ENCODE measurements around the gene PDZD4. TPM values are rescaled to one million over a fixed set of nuclear protein-coding genes. Genes with fewer than 3 reads are reported as not detected.

Gene PDZD4
- total and polyA plus RNA-seq, 2 of the 4 experiments (the other 2 are of a cell fraction) = under 0.01 to 0.38 TPM

DNA sequence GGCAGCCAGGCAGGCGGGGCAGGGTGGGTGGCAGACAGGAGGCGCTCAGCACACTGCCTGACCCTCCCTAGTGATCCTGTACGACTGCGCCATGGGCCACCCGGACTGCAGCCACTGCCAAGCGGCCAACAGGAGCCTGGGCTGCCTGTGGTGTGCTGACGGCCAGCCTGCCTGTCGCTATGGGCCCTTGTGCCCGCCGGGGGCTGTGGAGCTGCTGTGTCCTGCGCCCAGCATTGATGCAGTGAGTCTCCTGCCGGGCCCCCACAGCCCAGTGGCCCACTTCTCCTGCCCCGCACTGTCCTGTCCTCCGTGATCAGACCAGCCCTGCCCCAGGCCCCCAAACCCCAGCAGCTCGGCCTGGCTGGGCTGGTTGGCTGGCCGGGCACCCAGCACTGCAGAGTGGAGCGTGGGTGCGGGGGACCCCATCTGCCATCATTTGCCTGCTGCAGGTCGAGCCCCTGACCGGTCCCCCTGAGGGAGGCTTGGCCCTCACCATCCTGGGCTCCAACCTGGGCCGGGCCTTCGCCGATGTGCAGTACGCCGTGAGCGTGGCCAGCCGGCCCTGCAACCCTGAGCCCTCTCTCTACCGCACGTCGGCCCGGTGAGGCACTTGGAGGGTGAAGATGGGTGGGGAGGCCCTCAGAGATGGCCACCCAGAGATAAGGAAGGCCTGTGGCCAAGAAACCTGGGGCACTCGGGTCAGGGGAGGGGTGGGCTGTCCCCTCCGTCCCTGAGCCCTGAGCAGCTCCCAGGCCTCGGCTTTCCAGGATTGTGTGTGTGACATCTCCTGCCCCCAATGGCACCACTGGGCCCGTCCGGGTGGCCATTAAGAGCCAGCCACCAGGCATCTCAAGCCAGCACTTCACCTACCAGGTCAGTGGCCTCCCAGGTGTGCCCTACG, 58.7 kb downstream of the PDZD4 start:
- Histone ChIP-seq H2AK5ac (ENCODE audit: low read depth, low read length) (no peak overlapping the region), H4K5ac (ENCODE audit: low read depth, low read length) (no peak overlapping the region), H3K36me3 (ENCODE audit: control insufficient read depth, insufficient read depth, low read length) (peaks cover 2% of the 10 kb centered on the region; the same call in 1 of the 2 replicates), H2AFZ (replicated peaks; ENCODE audit: low read length, poor library complexity) (no peak overlapping the region), H3K4me1 (ENCODE audit: control insufficient read depth, insufficient read depth, low read length) (peaks cover 2% of the 10 kb centered on the region), H4K91ac (ENCODE audit: insufficient read depth, low read depth, low read length) (no peak overlapping the region), H3K23ac (ENCODE audit: low read depth, low read length) (no peak overlapping the region), H3K27ac (ENCODE audit: insufficient read depth, low read length) (no peak overlapping the region), H2BK15ac (ENCODE audit: low read depth, low read length) (no peak overlapping the region), H3K14ac (replicated peaks; ENCODE audit: low read depth, low read length) (no peak overlapping the region), H3K4me3 (ENCODE audit: insufficient read depth, low read depth, low read length) (no peak overlapping the region), H3K9ac (ENCODE audit: low read depth, low read length) (no peak overlapping the region), H2BK120ac (ENCODE audit: low read depth, low read length) (no peak overlapping the region), H3K79me1 (ENCODE audit: low read depth in 1 of 2, low read length in 2 of 2) (no peaks in the 10 kb centered on the region), H3K4ac (ENCODE audit: low read depth, low read length) (no peak overlapping the region), H3K9me1 (ENCODE audit: insufficient read depth, low read length) (no peaks in the 10 kb centered on the region), H3K18ac (ENCODE audit: low read depth, low read length) (no peak overlapping the region), H2BK5ac (ENCODE audit: low read depth, low read length, poor library complexity, severe bottlenecking) (no peak overlapping the region), H4K8ac (ENCODE audit: low read depth in 2 of 2, low read length in 2 of 2) (no peak overlapping the region), H3K27me3 (ENCODE audit: control insufficient read depth, insufficient read depth, low read length) (no peaks in the 10 kb centered on the region), H3K56ac (ENCODE audit: extremely low read depth, insufficient read depth, low read length) (no peak overlapping the region), H3K4me2 (ENCODE audit: low read depth, low read length) (no peak overlapping the region), H2BK20ac (ENCODE audit: low read depth, low read length) (no peak overlapping the region), H2AK9ac (replicated peaks; ENCODE audit: low read depth, low read length, poor library complexity) (no peak overlapping the region), H3K9me3 (ENCODE audit: control insufficient read depth, insufficient read depth, low read length) (no peaks in the 10 kb centered on the region; the same call in 1 of the 2 replicates), H4K20me1 (ENCODE audit: insufficient read depth, low read length) (no peaks in the 10 kb centered on the region)
- dilution Hi-C loops (cut with HindIII; ENCODE audit: low sequenced_read_pairs, unreplicated experiment) = no loop called here
- BruUV-seq (replicated peaks) = no TSS peak
- DNase-seq = no peak
- WGBS, 2 experiments (ENCODE audit: extremely low coverage in 2 of 2, insufficient read length in 1 of 2) = 85% methylated on average over 8 of the region's 37 CpGs; no CpG with 5 or more reads in 1 of the 2 experiments
- ATAC-seq (ENCODE audit: low read depth) = no peak
- in situ Hi-C loops (cut with MboI; ENCODE audit: low sequenced_read_pairs) = no loop called here
- ChIA-PET POLR2A (ENCODE audit: unreplicated experiment) (no interaction called here), CTCF (no interaction called here)
- intact Hi-C loops (cut with micrococcal nuclease) = no loop called here
- no peak for TF ChIP-seq MAFK (IDR thresholded peaks at IDR 0.05; ENCODE audit: low read depth, low read length)
- TF ChIP-seq NFE2L2 (IDR thresholded peaks at IDR 0.05; ENCODE audit: low read depth, low read length) = no peak
- no peak for TF ChIP-seq RAD21 (IDR thresholded peaks at IDR 0.05; ENCODE audit: low read length)
- TF ChIP-seq SMC3 (IDR thresholded peaks at IDR 0.05; ENCODE audit: low read depth, low read length) = no peak
- TF ChIP-seq, protein P1, sequence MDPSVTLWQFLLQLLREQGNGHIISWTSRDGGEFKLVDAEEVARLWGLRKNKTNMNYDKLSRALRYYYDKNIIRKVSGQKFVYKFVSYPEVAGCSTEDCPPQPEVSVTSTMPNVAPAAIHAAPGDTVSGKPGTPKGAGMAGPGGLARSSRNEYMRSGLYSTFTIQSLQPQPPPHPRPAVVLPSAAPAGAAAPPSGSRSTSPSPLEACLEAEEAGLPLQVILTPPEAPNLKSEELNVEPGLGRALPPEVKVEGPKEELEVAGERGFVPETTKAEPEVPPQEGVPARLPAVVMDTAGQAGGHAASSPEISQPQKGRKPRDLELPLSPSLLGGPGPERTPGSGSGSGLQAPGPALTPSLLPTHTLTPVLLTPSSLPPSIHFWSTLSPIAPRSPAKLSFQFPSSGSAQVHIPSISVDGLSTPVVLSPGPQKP (IDR thresholded peaks at IDR 0.05; ENCODE audit: borderline replicate concordance, low read depth, low read length) = no peak
- TF ChIP-seq MXI1 (IDR thresholded peaks at IDR 0.05; ENCODE audit: borderline replicate concordance, low read depth, low read length) = no peak
- no peak for TF ChIP-seq CEBPB (IDR thresholded peaks at IDR 0.05; ENCODE audit: low read depth, low read length)
- TF ChIP-seq, protein P2, sequence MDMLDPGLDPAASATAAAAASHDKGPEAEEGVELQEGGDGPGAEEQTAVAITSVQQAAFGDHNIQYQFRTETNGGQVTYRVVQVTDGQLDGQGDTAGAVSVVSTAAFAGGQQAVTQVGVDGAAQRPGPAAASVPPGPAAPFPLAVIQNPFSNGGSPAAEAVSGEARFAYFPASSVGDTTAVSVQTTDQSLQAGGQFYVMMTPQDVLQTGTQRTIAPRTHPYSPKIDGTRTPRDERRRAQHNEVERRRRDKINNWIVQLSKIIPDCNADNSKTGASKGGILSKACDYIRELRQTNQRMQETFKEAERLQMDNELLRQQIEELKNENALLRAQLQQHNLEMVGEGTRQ (IDR thresholded peaks at IDR 0.05; ENCODE audit: low read depth, low read length) = no peak
- TF ChIP-seq RFX5 (IDR thresholded peaks at IDR 0.05; ENCODE audit: low read depth, low read length) = no peak
- TF ChIP-seq CHD1 (IDR thresholded peaks at IDR 0.05; ENCODE audit: low read depth, low read length) = no peak
- no peak for TF ChIP-seq MAZ (IDR thresholded peaks at IDR 0.05; ENCODE audit: borderline replicate concordance, low read depth, low read length)
- no peak for TF ChIP-seq POLR2A (IDR thresholded peaks at IDR 0.05; ENCODE audit: low read depth, low read length)
- TF ChIP-seq, protein P3, sequence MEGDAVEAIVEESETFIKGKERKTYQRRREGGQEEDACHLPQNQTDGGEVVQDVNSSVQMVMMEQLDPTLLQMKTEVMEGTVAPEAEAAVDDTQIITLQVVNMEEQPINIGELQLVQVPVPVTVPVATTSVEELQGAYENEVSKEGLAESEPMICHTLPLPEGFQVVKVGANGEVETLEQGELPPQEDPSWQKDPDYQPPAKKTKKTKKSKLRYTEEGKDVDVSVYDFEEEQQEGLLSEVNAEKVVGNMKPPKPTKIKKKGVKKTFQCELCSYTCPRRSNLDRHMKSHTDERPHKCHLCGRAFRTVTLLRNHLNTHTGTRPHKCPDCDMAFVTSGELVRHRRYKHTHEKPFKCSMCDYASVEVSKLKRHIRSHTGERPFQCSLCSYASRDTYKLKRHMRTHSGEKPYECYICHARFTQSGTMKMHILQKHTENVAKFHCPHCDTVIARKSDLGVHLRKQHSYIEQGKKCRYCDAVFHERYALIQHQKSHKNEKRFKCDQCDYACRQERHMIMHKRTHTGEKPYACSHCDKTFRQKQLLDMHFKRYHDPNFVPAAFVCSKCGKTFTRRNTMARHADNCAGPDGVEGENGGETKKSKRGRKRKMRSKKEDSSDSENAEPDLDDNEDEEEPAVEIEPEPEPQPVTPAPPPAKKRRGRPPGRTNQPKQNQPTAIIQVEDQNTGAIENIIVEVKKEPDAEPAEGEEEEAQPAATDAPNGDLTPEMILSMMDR (conservative IDR thresholded peaks at IDR 0.05; ENCODE audit: low read depth, low read length) = no peak
- TF ChIP-seq RCOR1 (IDR thresholded peaks at IDR 0.05; ENCODE audit: insufficient replicate concordance, low read length) = no peak

Data from IMR-90 (cell line).